Measurements from ENCODE around the gene MAML3. TPM values are rescaled to one million over a fixed set of nuclear protein-coding genes. Genes with fewer than 3 reads are reported as not detected.

Gene MAML3
- total and polyA plus RNA-seq, 2 experiments from 2014 or later = 1.7 to 6.5 TPM

GRCh38 chr4:139712882-139713281 lies 441.1 kb downstream of the MAML3 start (continued):
- TF ChIP-seq ETS1 (IDR thresholded peaks at IDR 0.05) (no peak), NANOG (IDR thresholded peaks at IDR 0.05; ENCODE audit: borderline replicate concordance) (no peak)

- ATAC-seq (no peak), DNase-seq (ENCODE audit: low spot score) (no peak)
- peaks cover 6% of the 10 kb centered on the region; the same call in 2 of the 3 replicates for H3K36me3 Mint-ChIP-seq (ENCODE audit: low read depth)
- peaks cover 11% of the 10 kb centered on the region; the same call in 2 of the 3 replicates for H3K9me3 Mint-ChIP-seq
- peaks cover 16% of the 10 kb centered on the region for H3K27me3 Mint-ChIP-seq (ENCODE audit: insufficient read depth, low read depth, poor library complexity)
- H2AFZ ChIP-seq = no peak overlapping the region
- H3K27ac ChIP-seq (ENCODE audit: low read depth) = no peak overlapping the region
- no peaks in the 10 kb centered on the region for H3K36me3 ChIP-seq (ENCODE audit: insufficient read depth)
- no peaks in the 10 kb centered on the region for H3K4me1 Mint-ChIP-seq
- H3F3A ChIP-seq (replicated peaks; ENCODE audit: low read depth) = no peaks in the 10 kb centered on the region
- H3K4me3 ChIP-seq = no peak overlapping the region
- no peak overlapping the region for H3K4me2 ChIP-seq
- H3K9me2 ChIP-seq (ENCODE audit: insufficient read depth) = no peaks in the 10 kb centered on the region
- H4K20me1 ChIP-seq (replicated peaks; ENCODE audit: insufficient read depth) = 0 out of 2 replicates have a peak, but pooled peaks cover 3% of the 10 kb centered on the region
- H3K79me2 ChIP-seq (replicated peaks; ENCODE audit: insufficient read depth) = no peaks in the 10 kb centered on the region
- no peak overlapping the region for H3K4me3 Mint-ChIP-seq
- no peak for TF ChIP-seq CTCF (conservative IDR thresholded peaks at IDR 0.05; ENCODE audit: low read depth in 2 of 2)
- no peak for TF ChIP-seq ETS1 (IDR thresholded peaks at IDR 0.05)
- no peak for TF ChIP-seq EZH2 (IDR thresholded peaks at IDR 0.05; ENCODE audit: low read depth, unreplicated experiment)
- no peak for TF ChIP-seq NANOG (IDR thresholded peaks at IDR 0.05; ENCODE audit: borderline replicate concordance)
- no peak for TF ChIP-seq CREB1 (CRISPR knock-in tag; IDR thresholded peaks at IDR 0.05; ENCODE audit: low read depth)
- TF ChIP-seq REST (IDR thresholded peaks at IDR 0.05; ENCODE audit: unreplicated experiment) = no peak
- no peak for TF ChIP-seq EZH2phosphoT487 (IDR thresholded peaks at IDR 0.05; ENCODE audit: unreplicated experiment)
- no peak for TF ChIP-seq JUNB (IDR thresholded peaks at IDR 0.05; ENCODE audit: unreplicated experiment)
- TF ChIP-seq STAT1 (IDR thresholded peaks at IDR 0.05; ENCODE audit: unreplicated experiment) = no peak
- H3K27me3 ChIP-seq (ENCODE audit: insufficient read depth) = peaks cover 48% of the 10 kb centered on the region
- no peaks in the 10 kb centered on the region for H3K4me1 ChIP-seq (ENCODE audit: insufficient read depth)
- H3K27ac Mint-ChIP-seq = no peak overlapping the region
Observed at GRCh38 chr4:139711461-139711860, 442.5 kb downstream of the MAML3 start.
